MCF 10A (cell line): Measurements from ENCODE around the gene DIP2B. TPM values are rescaled to one million over a fixed set of nuclear protein-coding genes. Genes with fewer than 3 reads are reported as not detected.
A peak's percentile ranks its signal among the peaks of the same experiment; 100 is the strongest.

ENCODE experiments used
- BruUV-seq: library from RNA; stranded (reverse); fragments of 400-500 nt; replicated peaks from 2 replicates; lab custom pipeline; 2021; lab: Mats Ljungman, UMichigan
- CTCF ChIA-PET: fragments of 300-600 bp; sonication (Branson Sonifier 250); formaldehyde crosslinking; extraction: SDS; loops from one replicate; lab custom pipeline; 2021; ENCODE audit warnings: antibody characterized with exemption, inconsistent platforms; lab: Yijun Ruan, JAX
- POLR2A ChIA-PET: fragments of 300-600, 350-650 bp; sonication (Branson Sonifier 250); formaldehyde crosslinking; extraction: SDS; loops from one replicate; lab custom pipeline; 2020; ENCODE audit warnings: antibody characterized with exemption, inconsistent platforms; lab: Yijun Ruan, JAX
- DNase-seq: peaks from one replicate; pipeline ENCODE4 v3.0.0-alpha.2; 2018; ENCODE audit not compliant: unreplicated experiment
- H3K27ac Mint-ChIP-seq: one replicate; pipeline ENCODE4 v1.8.0; 2022; ENCODE audit warnings: mild to moderate bottlenecking, low read depth, mixed read lengths; ENCODE audit not compliant: unreplicated experiment
- H3K27me3 Mint-ChIP-seq: one replicate; pipeline ENCODE4 v1.8.0; 2022; ENCODE audit warnings: mixed read lengths; ENCODE audit not compliant: insufficient read depth, unreplicated experiment
- H3K36me3 Mint-ChIP-seq: one replicate; pipeline ENCODE4 v1.8.0; 2022; ENCODE audit warnings: mild to moderate bottlenecking, moderate library complexity, mixed read lengths; ENCODE audit not compliant: insufficient read depth, unreplicated experiment
- H3K4me1 Mint-ChIP-seq: one replicate; pipeline ENCODE4 v1.8.0; 2022; ENCODE audit warnings: mixed read lengths; ENCODE audit not compliant: insufficient read depth, unreplicated experiment
- H3K4me3 Mint-ChIP-seq: one replicate; pipeline ENCODE4 v1.8.0; 2022; ENCODE audit warnings: mild to moderate bottlenecking, moderate library complexity, mixed read lengths; ENCODE audit not compliant: unreplicated experiment
- H3K9me3 Mint-ChIP-seq: one replicate; pipeline ENCODE4 v1.8.0; 2022; ENCODE audit warnings: mixed read lengths; ENCODE audit not compliant: unreplicated experiment
- intact Hi-C: fragments of 100-400 bp; cut with micrococcal nuclease; formaldehyde crosslinking; loops from 2 replicates; pipeline ENCODE4 v1.14.1; 2022
- total RNA-seq: library from RNA; stranded (reverse); gene quantifications from 2 replicates; pipeline ENCODE4 v1.2.3, GENCODE V29; 2022
- TF ChIP-seq, protein P1 (sequence below): fragments of 200-600 bp; IDR thresholded peaks from one replicate; pipeline ENCODE4 v1.8.0; 2022; ENCODE audit warnings: antibody characterized with exemption, mild to moderate bottlenecking; ENCODE audit not compliant: unreplicated experiment

Gene DIP2B
- total RNA-seq, 1 experiment from 2014 or later, result 18.8 TPM

DNA sequence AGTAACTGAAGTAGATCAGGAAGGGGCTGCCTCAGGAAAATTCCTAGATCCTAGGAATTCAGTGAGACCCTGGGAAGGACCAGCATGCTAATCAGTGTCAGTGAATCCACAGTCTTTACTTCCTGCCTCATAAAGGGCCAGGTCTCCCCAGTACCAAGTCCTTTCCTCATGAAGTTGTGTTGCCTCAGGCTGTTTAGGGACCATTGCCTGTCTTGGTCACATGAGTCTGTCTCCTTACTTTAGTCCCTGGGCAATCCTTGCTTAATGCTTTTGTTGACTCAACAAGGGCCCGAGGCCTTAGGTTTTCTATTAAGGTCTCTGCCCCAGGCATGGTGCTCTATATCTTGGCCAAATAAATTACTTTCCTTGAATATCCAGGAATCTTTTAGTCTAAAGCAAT lies 243.0 kb downstream of the DIP2B start:
- CTCF ChIA-PET, result no interaction called here
- intact Hi-C loops, result no loop called here
- Mint-ChIP-seq H3K4me3 (no peak overlapping the region), H3K27ac (no peak overlapping the region), H3K4me1 (no peaks in the 10 kb centered on the region), H3K27me3 (no peaks in the 10 kb centered on the region), H3K9me3 (no peaks in the 10 kb centered on the region), H3K36me3 (peaks cover 58% of the 10 kb centered on the region)
- POLR2A ChIA-PET, result no interaction called here
- DNase-seq, result no peak
- BruUV-seq, result no TSS peak
- TF ChIP-seq, protein P1, sequence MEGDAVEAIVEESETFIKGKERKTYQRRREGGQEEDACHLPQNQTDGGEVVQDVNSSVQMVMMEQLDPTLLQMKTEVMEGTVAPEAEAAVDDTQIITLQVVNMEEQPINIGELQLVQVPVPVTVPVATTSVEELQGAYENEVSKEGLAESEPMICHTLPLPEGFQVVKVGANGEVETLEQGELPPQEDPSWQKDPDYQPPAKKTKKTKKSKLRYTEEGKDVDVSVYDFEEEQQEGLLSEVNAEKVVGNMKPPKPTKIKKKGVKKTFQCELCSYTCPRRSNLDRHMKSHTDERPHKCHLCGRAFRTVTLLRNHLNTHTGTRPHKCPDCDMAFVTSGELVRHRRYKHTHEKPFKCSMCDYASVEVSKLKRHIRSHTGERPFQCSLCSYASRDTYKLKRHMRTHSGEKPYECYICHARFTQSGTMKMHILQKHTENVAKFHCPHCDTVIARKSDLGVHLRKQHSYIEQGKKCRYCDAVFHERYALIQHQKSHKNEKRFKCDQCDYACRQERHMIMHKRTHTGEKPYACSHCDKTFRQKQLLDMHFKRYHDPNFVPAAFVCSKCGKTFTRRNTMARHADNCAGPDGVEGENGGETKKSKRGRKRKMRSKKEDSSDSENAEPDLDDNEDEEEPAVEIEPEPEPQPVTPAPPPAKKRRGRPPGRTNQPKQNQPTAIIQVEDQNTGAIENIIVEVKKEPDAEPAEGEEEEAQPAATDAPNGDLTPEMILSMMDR, result no peak

DNA sequence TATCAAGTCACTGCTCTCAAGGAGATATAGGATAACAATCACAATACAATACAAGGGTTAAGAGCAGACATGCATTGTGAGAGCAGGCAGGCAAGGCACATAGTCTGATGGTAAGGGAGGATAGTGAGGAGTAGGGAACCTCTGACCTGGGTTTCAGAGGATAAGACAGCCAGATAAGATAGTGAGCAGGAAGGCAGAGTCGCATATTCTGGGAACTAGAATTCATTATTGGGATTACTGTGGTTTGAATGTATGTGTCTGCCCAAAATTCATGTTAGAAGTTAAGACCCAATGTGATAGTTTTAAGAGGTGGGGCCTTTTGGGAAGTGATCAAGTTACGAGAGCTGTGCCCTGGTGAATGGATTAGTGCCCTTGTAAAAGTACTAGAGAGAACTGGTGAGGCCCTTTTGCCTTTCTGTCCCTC lies 244.7 kb downstream of the DIP2B start:
- TF ChIP-seq, protein P1, result no peak
- Mint-ChIP-seq H3K4me3 (no peak overlapping the region), H3K36me3 (peaks cover 43% of the 10 kb centered on the region), H3K27ac (peak overlapping the region; percentile 61), H3K27me3 (no peaks in the 10 kb centered on the region), H3K4me1 (no peaks in the 10 kb centered on the region), H3K9me3 (no peaks in the 10 kb centered on the region)
- BruUV-seq, result no TSS peak
- ChIA-PET CTCF (no interaction called here), POLR2A (interaction anchor here (0.7 to 1.2 kb wide), 2 partner anchors 26 to 126 kb away, joined by 3 to 4 read pairs; no protein-coding TSS in a partner anchor)
- DNase-seq, result no peak
- intact Hi-C loops, result no loop called here

DNA sequence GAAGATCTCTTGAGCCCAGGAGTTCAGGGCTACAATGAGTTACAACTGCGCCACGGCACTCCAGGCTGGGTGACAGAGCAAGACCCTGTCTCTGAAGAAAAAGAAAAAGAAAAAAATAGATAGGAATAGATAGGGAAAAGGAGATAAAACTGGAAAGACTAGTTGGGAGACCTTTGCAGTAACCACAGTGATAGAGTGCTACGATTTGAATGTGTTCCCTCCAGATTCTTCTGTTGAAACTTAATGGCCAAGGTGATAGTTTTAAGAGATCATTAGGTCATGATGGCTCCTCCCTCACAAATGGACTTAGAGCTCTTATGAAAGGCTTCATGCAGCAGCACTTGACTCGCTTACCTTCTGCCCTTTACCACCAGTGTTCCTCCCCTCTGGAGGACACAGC lies 245.6 kb downstream of the DIP2B start:
- CTCF ChIA-PET, result no interaction called here

DNA sequence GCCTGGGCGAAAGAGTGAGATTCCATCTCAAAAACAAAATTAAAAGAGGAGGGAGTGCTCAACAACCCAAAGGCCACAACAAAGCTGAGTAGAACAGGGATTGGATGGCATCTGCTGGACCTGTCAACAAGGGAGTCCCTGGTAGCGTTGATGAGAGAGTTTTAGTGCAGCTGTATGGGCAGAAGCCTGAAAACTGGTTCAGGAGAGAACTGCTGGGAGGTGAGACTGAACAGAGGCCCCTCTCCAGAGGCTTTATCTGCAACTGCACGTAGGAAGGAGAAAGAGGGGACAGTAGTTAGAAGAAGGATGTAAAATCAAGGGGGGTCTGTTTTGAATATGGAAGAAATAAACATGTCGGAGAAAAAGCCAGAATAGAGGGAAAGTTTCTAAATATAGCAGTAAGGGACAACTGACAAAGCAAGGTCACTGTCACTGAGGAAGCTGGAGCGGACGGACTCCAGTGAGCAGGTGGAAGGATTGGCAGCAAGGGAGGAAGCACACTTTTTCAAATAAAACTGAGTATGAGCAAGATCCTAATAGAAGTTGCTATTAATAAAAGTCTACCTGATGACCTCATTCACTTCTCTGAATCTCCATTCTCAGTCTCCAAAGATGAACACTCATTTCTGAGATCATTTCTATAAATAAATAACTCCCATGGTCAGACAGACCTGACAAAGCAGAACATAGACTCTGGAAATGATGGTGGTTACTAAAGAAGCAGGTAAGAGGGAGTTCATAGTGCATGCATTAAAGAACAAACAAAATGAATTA lies 247.3 kb downstream of the DIP2B start:
- DNase-seq, result no peak
- no peak overlapping the region for H3K4me3 Mint-ChIP-seq
- H3K27ac Mint-ChIP-seq, result peak overlapping the region; percentile 17

More for the DNA sequence above, 245.6 kb downstream of the DIP2B start:
- POLR2A ChIA-PET, result interaction anchor here (1.0 kb wide), 1 partner anchor 13 kb away, joined by 4 read pairs; the partner anchor contains the start of gene ATF1
- H3K27ac Mint-ChIP-seq, result peak overlapping the region; percentile 61
- no TSS peak for BruUV-seq
- no peaks in the 10 kb centered on the region for H3K27me3 Mint-ChIP-seq
- H3K4me1 Mint-ChIP-seq, result no peaks in the 10 kb centered on the region
- H3K36me3 Mint-ChIP-seq, result peaks cover 34% of the 10 kb centered on the region
- no peaks in the 10 kb centered on the region for H3K9me3 Mint-ChIP-seq
- no peak overlapping the region for H3K4me3 Mint-ChIP-seq
- intact Hi-C loops, result no loop called here
- no peak for DNase-seq
- TF ChIP-seq, protein P1, result no peak

More for the DNA sequence above, 247.3 kb downstream of the DIP2B start:
- ChIA-PET POLR2A (interaction anchor here (1.1 kb wide), 1 partner anchor 11 kb away, joined by 3 read pairs; no protein-coding TSS in a partner anchor), CTCF (interaction anchor here (0.7 kb wide), 2 partner anchors 109 to 226 kb away, joined by 3 read pairs; no protein-coding TSS in a partner anchor)
- BruUV-seq, result no TSS peak
- H3K9me3 Mint-ChIP-seq, result no peaks in the 10 kb centered on the region
- intact Hi-C loops, result no loop called here
- no peaks in the 10 kb centered on the region for H3K27me3 Mint-ChIP-seq
- TF ChIP-seq, protein P1, result no peak
- H3K4me1 Mint-ChIP-seq, result no peaks in the 10 kb centered on the region
- H3K36me3 Mint-ChIP-seq, result peaks cover 20% of the 10 kb centered on the region
